HuH-7 (cell line): ENCODE measurements around the gene EPS8L3.
"Not testable (repeated sequence)": the region's sequence is repeated elsewhere in the genome, so short reads cannot be mapped to it uniquely, and the experiment has no call there.

ENCODE experiments used
- DNase-seq: peaks from one replicate; pipeline ENCODE4 v3.0.0; 2011; ENCODE audit warnings: low spot score

EPS8L3 gene

GRCh38 chr1:109763646-109764415 is at the start of gene EPS8L3:
EPS8L3 (minus strand) TSS chr1:109763923; CDS start chr1:109761749, 2,174 bp downstream.
- DNase-seq, result peak; percentile 88

GRCh38 chr1:109812691-109813393 is 49.1 kb upstream of the EPS8L3 start:
- no peak for DNase-seq

GRCh38 chr1:109808703-109809102 is 45.0 kb upstream of the EPS8L3 start:
- DNase-seq, result no peak

- DNase-seq, result no peak
These were observed 44.3 kb upstream of the EPS8L3 start for GRCh38 chr1:109807822-109808680.

GRCh38 chr1:109807402-109807801 is 43.7 kb upstream of the EPS8L3 start:
- no peak for DNase-seq

- DNase-seq, result no peak
These were observed 43.1 kb upstream of the EPS8L3 start for GRCh38 chr1:109806733-109807400.

GRCh38 chr1:109805486-109806165 is 41.9 kb upstream of the EPS8L3 start:
- DNase-seq, result no peak

GRCh38 chr1:109804660-109805059 is 40.9 kb upstream of the EPS8L3 start:
- no peak for DNase-seq

- DNase-seq, result no peak
These were observed 40.2 kb upstream of the EPS8L3 start for GRCh38 chr1:109803901-109804331.

- DNase-seq, result no peak
These were observed 39.3 kb upstream of the EPS8L3 start for GRCh38 chr1:109802901-109803561.

- no peak for DNase-seq
These were observed 38.6 kb upstream of the EPS8L3 start for GRCh38 chr1:109802136-109802900.

GRCh38 chr1:109801791-109802135 is 38.0 kb upstream of the EPS8L3 start:
- DNase-seq, result no peak

GRCh38 chr1:109800291-109800690 is 36.6 kb upstream of the EPS8L3 start:
- DNase-seq, result no peak

GRCh38 chr1:109799445-109799844 is 35.7 kb upstream of the EPS8L3 start:
- no peak for DNase-seq

- DNase-seq, result not testable (repeated sequence)
These were observed 33.5 kb upstream of the EPS8L3 start for GRCh38 chr1:109797303-109797595.

GRCh38 chr1:109796484-109797302 is 33.0 kb upstream of the EPS8L3 start:
- DNase-seq, result no peak

- DNase-seq, result no peak
These were observed 30.8 kb upstream of the EPS8L3 start for GRCh38 chr1:109794319-109795132.

GRCh38 chr1:109793486-109794318 is 30.0 kb upstream of the EPS8L3 start:
- DNase-seq, result no peak
